K562 (cell line): Measurements from ENCODE around the gene SGIP1. TPM values are rescaled to one million over a fixed set of nuclear protein-coding genes. Genes with fewer than 3 reads are reported as not detected.

Experiments
- NRF1 ChIP-seq, 2 experiments: fragments of 450-650 bp; IDR thresholded peaks in 1 of 2; conservative IDR thresholded peaks in 1 of 2; 2 replicates each; pipeline ENCODE4 v1.6.1; 2014; ENCODE audit warnings: mild to moderate bottlenecking in 2 of 2
- polyA plus RNA-seq, 8 experiments: library from polyadenylated mRNA; depleted of rRNA in 4 of 8; stranded (reverse) in 5 of 8; unstranded in 3 of 8; fragments of >200 nt; fragmentation: Nextera tagmentation in 2 of 8; fragmentation: Illumina TruSeq in 1 of 8; extraction: Ambion mirVana in 2 of 8; extraction: Trizol in 1 of 8; gene quantifications; 2 replicates each; pipeline versions ENCODE4 v1.2.1 to v1.2.3, GENCODE V29; 2011 to 2014; ENCODE audit warnings: inconsistent platforms in 1 of 8, missing spikeins in 1 of 8
- total RNA-seq, 7 experiments: library from RNA; depleted of rRNA in 6 of 7; stranded (reverse); fragments of >200 nt in 6 of 7; fragmentation: Illumina TruSeq in 2 of 7; extraction: Trizol in 2 of 7; gene quantifications; 2 replicates each; pipeline versions ENCODE4 v1.2.1 to v1.2.3, GENCODE V29; 2011 to 2021; ENCODE audit warnings: low replicate concordance in 1 of 7
- TF ChIP-seq, protein P1 (sequence below): fragments of 450-650 bp; IDR thresholded peaks from 2 replicates; pipeline ENCODE4 v1.6.1; 2016; ENCODE audit warnings: mild to moderate bottlenecking, moderate library complexity

SGIP1 gene
- total and polyA plus RNA-seq, 9 of the 15 experiments (the other 6 are each of a cell fraction or from before 2014, with no cell fraction given): 0.07 to 0.35 TPM; not detected in 7

DNA sequence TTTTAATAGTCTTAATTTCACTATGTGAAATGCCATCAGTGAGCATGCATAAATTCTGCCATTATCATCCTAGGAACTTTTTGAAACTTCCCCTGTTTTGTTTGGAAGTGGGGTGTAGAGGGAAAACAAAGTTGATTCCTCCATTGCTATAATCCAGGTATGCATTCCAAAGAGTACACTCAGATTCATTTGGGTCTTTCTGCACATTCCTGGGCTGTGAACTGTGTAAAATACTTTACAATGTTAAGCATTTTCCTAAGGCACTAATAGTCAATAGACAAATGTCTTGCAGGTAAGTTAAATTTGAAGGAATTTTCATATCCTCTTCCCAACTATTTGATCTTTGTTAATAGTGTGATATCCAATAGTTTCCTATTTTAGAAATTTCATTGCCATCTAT, 36.2 kb downstream of the SGIP1 start (continued):
- TF ChIP-seq, protein P1, sequence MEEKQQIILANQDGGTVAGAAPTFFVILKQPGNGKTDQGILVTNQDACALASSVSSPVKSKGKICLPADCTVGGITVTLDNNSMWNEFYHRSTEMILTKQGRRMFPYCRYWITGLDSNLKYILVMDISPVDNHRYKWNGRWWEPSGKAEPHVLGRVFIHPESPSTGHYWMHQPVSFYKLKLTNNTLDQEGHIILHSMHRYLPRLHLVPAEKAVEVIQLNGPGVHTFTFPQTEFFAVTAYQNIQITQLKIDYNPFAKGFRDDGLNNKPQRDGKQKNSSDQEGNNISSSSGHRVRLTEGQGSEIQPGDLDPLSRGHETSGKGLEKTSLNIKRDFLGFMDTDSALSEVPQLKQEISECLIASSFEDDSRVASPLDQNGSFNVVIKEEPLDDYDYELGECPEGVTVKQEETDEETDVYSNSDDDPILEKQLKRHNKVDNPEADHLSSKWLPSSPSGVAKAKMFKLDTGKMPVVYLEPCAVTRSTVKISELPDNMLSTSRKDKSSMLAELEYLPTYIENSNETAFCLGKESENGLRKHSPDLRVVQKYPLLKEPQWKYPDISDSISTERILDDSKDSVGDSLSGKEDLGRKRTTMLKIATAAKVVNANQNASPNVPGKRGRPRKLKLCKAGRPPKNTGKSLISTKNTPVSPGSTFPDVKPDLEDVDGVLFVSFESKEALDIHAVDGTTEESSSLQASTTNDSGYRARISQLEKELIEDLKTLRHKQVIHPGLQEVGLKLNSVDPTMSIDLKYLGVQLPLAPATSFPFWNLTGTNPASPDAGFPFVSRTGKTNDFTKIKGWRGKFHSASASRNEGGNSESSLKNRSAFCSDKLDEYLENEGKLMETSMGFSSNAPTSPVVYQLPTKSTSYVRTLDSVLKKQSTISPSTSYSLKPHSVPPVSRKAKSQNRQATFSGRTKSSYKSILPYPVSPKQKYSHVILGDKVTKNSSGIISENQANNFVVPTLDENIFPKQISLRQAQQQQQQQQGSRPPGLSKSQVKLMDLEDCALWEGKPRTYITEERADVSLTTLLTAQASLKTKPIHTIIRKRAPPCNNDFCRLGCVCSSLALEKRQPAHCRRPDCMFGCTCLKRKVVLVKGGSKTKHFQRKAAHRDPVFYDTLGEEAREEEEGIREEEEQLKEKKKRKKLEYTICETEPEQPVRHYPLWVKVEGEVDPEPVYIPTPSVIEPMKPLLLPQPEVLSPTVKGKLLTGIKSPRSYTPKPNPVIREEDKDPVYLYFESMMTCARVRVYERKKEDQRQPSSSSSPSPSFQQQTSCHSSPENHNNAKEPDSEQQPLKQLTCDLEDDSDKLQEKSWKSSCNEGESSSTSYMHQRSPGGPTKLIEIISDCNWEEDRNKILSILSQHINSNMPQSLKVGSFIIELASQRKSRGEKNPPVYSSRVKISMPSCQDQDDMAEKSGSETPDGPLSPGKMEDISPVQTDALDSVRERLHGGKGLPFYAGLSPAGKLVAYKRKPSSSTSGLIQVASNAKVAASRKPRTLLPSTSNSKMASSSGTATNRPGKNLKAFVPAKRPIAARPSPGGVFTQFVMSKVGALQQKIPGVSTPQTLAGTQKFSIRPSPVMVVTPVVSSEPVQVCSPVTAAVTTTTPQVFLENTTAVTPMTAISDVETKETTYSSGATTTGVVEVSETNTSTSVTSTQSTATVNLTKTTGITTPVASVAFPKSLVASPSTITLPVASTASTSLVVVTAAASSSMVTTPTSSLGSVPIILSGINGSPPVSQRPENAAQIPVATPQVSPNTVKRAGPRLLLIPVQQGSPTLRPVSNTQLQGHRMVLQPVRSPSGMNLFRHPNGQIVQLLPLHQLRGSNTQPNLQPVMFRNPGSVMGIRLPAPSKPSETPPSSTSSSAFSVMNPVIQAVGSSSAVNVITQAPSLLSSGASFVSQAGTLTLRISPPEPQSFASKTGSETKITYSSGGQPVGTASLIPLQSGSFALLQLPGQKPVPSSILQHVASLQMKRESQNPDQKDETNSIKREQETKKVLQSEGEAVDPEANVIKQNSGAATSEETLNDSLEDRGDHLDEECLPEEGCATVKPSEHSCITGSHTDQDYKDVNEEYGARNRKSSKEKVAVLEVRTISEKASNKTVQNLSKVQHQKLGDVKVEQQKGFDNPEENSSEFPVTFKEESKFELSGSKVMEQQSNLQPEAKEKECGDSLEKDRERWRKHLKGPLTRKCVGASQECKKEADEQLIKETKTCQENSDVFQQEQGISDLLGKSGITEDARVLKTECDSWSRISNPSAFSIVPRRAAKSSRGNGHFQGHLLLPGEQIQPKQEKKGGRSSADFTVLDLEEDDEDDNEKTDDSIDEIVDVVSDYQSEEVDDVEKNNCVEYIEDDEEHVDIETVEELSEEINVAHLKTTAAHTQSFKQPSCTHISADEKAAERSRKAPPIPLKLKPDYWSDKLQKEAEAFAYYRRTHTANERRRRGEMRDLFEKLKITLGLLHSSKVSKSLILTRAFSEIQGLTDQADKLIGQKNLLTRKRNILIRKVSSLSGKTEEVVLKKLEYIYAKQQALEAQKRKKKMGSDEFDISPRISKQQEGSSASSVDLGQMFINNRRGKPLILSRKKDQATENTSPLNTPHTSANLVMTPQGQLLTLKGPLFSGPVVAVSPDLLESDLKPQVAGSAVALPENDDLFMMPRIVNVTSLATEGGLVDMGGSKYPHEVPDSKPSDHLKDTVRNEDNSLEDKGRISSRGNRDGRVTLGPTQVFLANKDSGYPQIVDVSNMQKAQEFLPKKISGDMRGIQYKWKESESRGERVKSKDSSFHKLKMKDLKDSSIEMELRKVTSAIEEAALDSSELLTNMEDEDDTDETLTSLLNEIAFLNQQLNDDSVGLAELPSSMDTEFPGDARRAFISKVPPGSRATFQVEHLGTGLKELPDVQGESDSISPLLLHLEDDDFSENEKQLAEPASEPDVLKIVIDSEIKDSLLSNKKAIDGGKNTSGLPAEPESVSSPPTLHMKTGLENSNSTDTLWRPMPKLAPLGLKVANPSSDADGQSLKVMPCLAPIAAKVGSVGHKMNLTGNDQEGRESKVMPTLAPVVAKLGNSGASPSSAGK: no peak
- no peak for TF ChIP-seq NRF1 (conservative IDR thresholded peaks at IDR 0.05 in 1 of 2, IDR thresholded peaks at IDR 0.05 in 1 of 2)
- TF ChIP-seq, all 486 proteins: peak for 0
